HG03439 (cell line): Measurements from ENCODE around the gene ARID2.

Experiments
- ATAC-seq: cut with Tn5 transposase; IDR thresholded peaks from one replicate; pipeline ENCODE4 v1.9.1; 2021; ENCODE audit warnings: mild to moderate bottlenecking, moderate library complexity; ENCODE audit not compliant: unreplicated experiment

Gene ARID2

GRCh38 chr12:45762185-45763110 is 32.9 kb downstream of the ARID2 start:
- ATAC-seq: no peak

- ATAC-seq: no peak
Observed at GRCh38 chr12:45763381-45763780, 33.9 kb downstream of the ARID2 start.

- no peak for ATAC-seq
Observed at GRCh38 chr12:45768194-45768593, 38.7 kb downstream of the ARID2 start.

- ATAC-seq: no peak
Observed at GRCh38 chr12:45773747-45774146, 44.2 kb downstream of the ARID2 start.

GRCh38 chr12:45774508-45775162 is 45.1 kb downstream of the ARID2 start:
- no peak for ATAC-seq

GRCh38 chr12:45775465-45775864 is 46.0 kb downstream of the ARID2 start:
- ATAC-seq: no peak

GRCh38 chr12:45775964-45776363 is 46.5 kb downstream of the ARID2 start:
- ATAC-seq: no peak

- ATAC-seq: no peak
Observed at GRCh38 chr12:45779936-45780335, 50.4 kb downstream of the ARID2 start.

- ATAC-seq: no peak
Observed at GRCh38 chr12:45781080-45781479, 51.6 kb downstream of the ARID2 start.

GRCh38 chr12:45785315-45785714 is 55.8 kb downstream of the ARID2 start:
- no peak for ATAC-seq

- ATAC-seq: no peak
Observed at GRCh38 chr12:45789025-45789424, 59.5 kb downstream of the ARID2 start.

GRCh38 chr12:45794422-45794821 is 64.9 kb downstream of the ARID2 start:
- ATAC-seq: no peak

- ATAC-seq: no peak
Observed at GRCh38 chr12:45801625-45802024, 72.1 kb downstream of the ARID2 start.

- no peak for ATAC-seq
Observed at GRCh38 chr12:45803111-45803510, 73.6 kb downstream of the ARID2 start.

- no peak for ATAC-seq
Observed at GRCh38 chr12:45816652-45817051, 87.1 kb downstream of the ARID2 start.

- peak; percentile 39 for ATAC-seq
Observed at GRCh38 chr12:45827974-45828373, 98.5 kb downstream of the ARID2 start.

- peak; percentile 54 for ATAC-seq
Observed at GRCh38 chr12:45828402-45828801, 98.9 kb downstream of the ARID2 start.

- ATAC-seq: no peak
Observed at GRCh38 chr12:45831590-45831989, 102.1 kb downstream of the ARID2 start.

GRCh38 chr12:45833401-45833800 is 103.9 kb downstream of the ARID2 start:
- ATAC-seq: no peak

- no peak for ATAC-seq
Observed at GRCh38 chr12:45834809-45835208, 105.3 kb downstream of the ARID2 start.

GRCh38 chr12:45839917-45840316 is 110.4 kb downstream of the ARID2 start:
- ATAC-seq: no peak

- ATAC-seq: no peak
Observed at GRCh38 chr12:45849289-45849688, 119.8 kb downstream of the ARID2 start.
